C4-2B (cell line): Measurements from ENCODE around the gene NLRP11.

Experiments used
- CTCF ChIP-seq: fragments of 450-650 bp; conservative IDR thresholded peaks from 2 replicates; pipeline ENCODE4 v1.5.1; 2017; ENCODE audit warnings: mild to moderate bottlenecking
- ZFX ChIP-seq: fragments of 450-650 bp; IDR thresholded peaks from 2 replicates; pipeline ENCODE4 v1.6.1; 2017

- TF ChIP-seq CTCF (no peak), ZFX (no peak)
Observed at GRCh38 chr19:55870736-55871135, 38.9 kb upstream of the NLRP11 start.
